Measurements from ENCODE around the gene MIEF2. TPM values are rescaled to one million over a fixed set of nuclear protein-coding genes. Genes with fewer than 3 reads are reported as not detected.
A peak's percentile ranks its signal among the peaks of the same experiment; 100 is the strongest.
"Not testable (repeated sequence)": the region's sequence is repeated elsewhere in the genome, so short reads cannot be mapped to it uniquely, and the experiment has no call there.

Gene MIEF2
- total and polyA plus RNA-seq, 10 of the 15 experiments (the other 5 are each of a cell fraction or from before 2014, with no cell fraction given) = 0.16 to 9.2 (median 4.1) TPM

DNA sequence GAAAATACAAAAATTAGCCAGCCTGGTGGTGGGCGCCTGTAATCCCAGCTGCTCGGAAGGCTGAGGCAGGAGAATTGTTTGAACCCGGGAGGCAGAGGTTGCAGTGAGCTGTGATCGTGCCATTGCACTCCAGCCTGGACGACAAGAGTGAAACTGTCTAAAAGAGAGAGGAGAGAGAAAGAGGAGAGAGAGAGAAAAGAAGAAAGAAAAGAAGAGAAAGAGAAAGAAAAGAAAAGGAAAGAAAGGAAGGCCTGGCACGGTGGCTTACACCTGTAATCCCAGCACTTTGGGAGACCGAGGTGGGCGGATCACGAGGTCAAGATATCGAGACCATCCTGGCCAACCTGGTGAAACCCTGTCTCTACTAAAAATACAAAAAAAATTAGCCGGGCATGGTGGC is 43.6 kb upstream of the MIEF2 start:
- H3K4me3 ChIP-seq; H3K79me2 ChIP-seq (ENCODE audit: control insufficient read depth, insufficient read depth, low read length); H4K20me1 ChIP-seq (ENCODE audit: control insufficient read depth, insufficient read depth); H3K27ac ChIP-seq (ENCODE audit: control insufficient read depth, insufficient read depth); H3K4me1 ChIP-seq (ENCODE audit: control insufficient read depth, insufficient read depth, low read length); H2AFZ ChIP-seq (ENCODE audit: control insufficient read depth, low read depth, low read length); FAIRE-seq; BruUV-seq (replicated peaks); H3K36me3 ChIP-seq (ENCODE audit: control insufficient read depth in 2 of 2, insufficient read depth in 2 of 2, low read length in 1 of 2); in situ Hi-C loops (cut with MboI); H3K9ac ChIP-seq (ENCODE audit: control insufficient read depth, insufficient read depth, low read length); H3K27me3 ChIP-seq (replicated peaks in 1 of 2; ENCODE audit: control insufficient read depth in 2 of 2, insufficient read depth in 2 of 2, low read length in 1 of 2); H3K4me2 ChIP-seq (ENCODE audit: control insufficient read depth, insufficient read depth); H3K9me3 ChIP-seq (replicated peaks; ENCODE audit: control insufficient read depth, insufficient read depth, low read length); DNase-seq (ENCODE audit: low read depth, low spot score); ATAC-seq: not testable (repeated sequence)
- ChIA-PET SMC1A (ENCODE audit: uncharacterized antibody, unreplicated experiment) (interaction anchor here (2.7 kb wide), 1 partner anchor 75 kb away, joined by 9 read pairs; no protein-coding TSS in a partner anchor), POLR2A (interaction anchor here (0.6 to 1.0 kb wide), 2 partner anchors 14 to 40 kb away, joined by 3 read pairs; no protein-coding TSS in a partner anchor), CTCF (interaction anchor here (0.9 to 4.1 kb wide), 8 partner anchors 11 to 347 kb away, joined by 3 to 24 read pairs (median 5); no protein-coding TSS in a partner anchor), RAD21 (ENCODE audit: unreplicated experiment) (interaction anchor here (1.7 kb wide), 1 partner anchor 76 kb away, joined by 4 read pairs; no protein-coding TSS in a partner anchor)
- intact Hi-C loops (cut with micrococcal nuclease; ENCODE audit: unreplicated experiment) = loop anchor here (2.0 kb wide), 1 partner anchor 76 kb away; no protein-coding TSS in a partner anchor
- 80% methylated on average over 10 of the region's 11 CpGs for WGBS (ENCODE audit: insufficient coverage, insufficient replicate concordance, low lambda C conversion rate, missing lambda C conversion rate)

DNA sequence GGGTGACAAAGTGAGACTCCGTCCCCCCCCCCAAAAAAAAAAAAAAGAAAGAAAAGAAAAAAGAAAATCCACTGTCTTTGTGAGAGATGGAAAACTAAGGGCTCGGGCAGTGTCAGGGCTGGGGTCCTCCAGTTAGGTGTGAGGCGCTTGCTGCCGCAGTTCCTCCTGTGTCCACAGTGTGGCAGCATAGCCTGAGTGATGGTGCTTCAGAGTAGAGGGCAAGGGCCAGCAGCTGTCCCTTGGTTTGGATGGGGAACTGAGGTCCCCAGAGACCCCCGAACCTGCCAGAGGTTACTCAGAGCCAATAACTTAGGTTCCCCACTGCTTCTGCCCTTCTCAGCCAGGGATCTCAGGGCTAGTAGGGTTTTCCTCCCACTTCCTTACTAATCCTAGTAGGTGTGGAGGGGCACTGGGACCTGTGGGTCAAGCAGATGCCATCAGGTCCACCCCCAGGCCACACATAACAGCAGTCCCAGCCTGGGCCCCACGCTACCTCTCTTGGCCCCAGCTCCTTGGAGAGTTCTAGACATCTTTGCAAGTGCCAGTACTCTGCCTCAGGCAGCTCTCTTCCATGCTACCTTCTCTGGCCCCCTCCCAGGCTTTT is 42.9 kb upstream of the MIEF2 start:
- no peak overlapping the region for H3K4me3 ChIP-seq
- peak; percentile 2 for DNase-seq (ENCODE audit: low read depth, low spot score)
- H3K36me3 ChIP-seq (ENCODE audit: control insufficient read depth in 2 of 2, insufficient read depth in 2 of 2, low read length in 1 of 2) = no peaks in the 10 kb centered on the region
- POLR2A ChIA-PET = no interaction called here
- intact Hi-C loops (cut with micrococcal nuclease; ENCODE audit: unreplicated experiment) = loop anchor here (2.0 kb wide), 1 partner anchor 77 kb away; no protein-coding TSS in a partner anchor
- RAD21 ChIA-PET (ENCODE audit: unreplicated experiment) = interaction anchor here (1.0 kb wide), 1 partner anchor 32 kb away, joined by 3 read pairs; no protein-coding TSS in a partner anchor
- no peak overlapping the region for H3K9ac ChIP-seq (ENCODE audit: control insufficient read depth, insufficient read depth, low read length)
- in situ Hi-C loops (cut with MboI) = no loop called here
- H3K9me3 ChIP-seq (replicated peaks; ENCODE audit: control insufficient read depth, insufficient read depth, low read length) = no peaks in the 10 kb centered on the region
- H3K79me2 ChIP-seq (ENCODE audit: control insufficient read depth, insufficient read depth, low read length) = no peaks in the 10 kb centered on the region
- H3K4me2 ChIP-seq (ENCODE audit: control insufficient read depth, insufficient read depth) = no peak overlapping the region
- FAIRE-seq = peak; percentile 94
- BruUV-seq (replicated peaks) = no TSS peak
- SMC1A ChIA-PET (ENCODE audit: uncharacterized antibody, unreplicated experiment) = interaction anchor here (1.0 to 2.7 kb wide), 3 partner anchors 29 to 76 kb away, joined by 3 to 9 read pairs (median 3); no protein-coding TSS in a partner anchor
- CTCF ChIA-PET = interaction anchor here (0.9 to 4.1 kb wide), 8 partner anchors 16 to 346 kb away, joined by 3 to 24 read pairs (median 5); no protein-coding TSS in a partner anchor
- no peaks in the 10 kb centered on the region for H4K20me1 ChIP-seq (ENCODE audit: control insufficient read depth, insufficient read depth)
- H3K27me3 ChIP-seq (replicated peaks in 1 of 2; ENCODE audit: control insufficient read depth in 2 of 2, insufficient read depth in 2 of 2, low read length in 1 of 2) = no peaks in the 10 kb centered on the region
- WGBS (ENCODE audit: insufficient coverage, insufficient replicate concordance, low lambda C conversion rate, missing lambda C conversion rate) = 0% methylated on average over 5 of the region's 6 CpGs
- H3K4me1 ChIP-seq (ENCODE audit: control insufficient read depth, insufficient read depth, low read length) = peaks cover 10% of the 10 kb centered on the region
- no peak overlapping the region for H3K27ac ChIP-seq (ENCODE audit: control insufficient read depth, insufficient read depth)
- ATAC-seq = peak; percentile 96
- no peak overlapping the region for H2AFZ ChIP-seq (ENCODE audit: control insufficient read depth, low read depth, low read length)
- TF ChIP-seq BHLHE40 (IDR thresholded peaks at IDR 0.05; ENCODE audit: borderline replicate concordance in 1 of 2, low read depth in 2 of 2, low read length in 1 of 2) (peak; percentile 7 to 14; a peak in 1 of 4 replicates), YY1 (IDR thresholded peaks at IDR 0.05; ENCODE audit: low read depth, low read length) (0 out of 2 replicates have a peak, but pooled peaks have one; percentile 17), TCF12 (IDR thresholded peaks at IDR 0.05; ENCODE audit: low read depth, low read length) (0 out of 2 replicates have a peak, but pooled peaks have one; percentile 35), NR2F1 (conservative IDR thresholded peaks at IDR 0.05) (peak; percentile 72), RAD21 (IDR thresholded peaks at IDR 0.05; ENCODE audit: insufficient read depth, low read depth, low read length) (peak; percentile 79), FOXM1 (IDR thresholded peaks at IDR 0.05; ENCODE audit: low read depth, low read length) (no peak)
- TF ChIP-seq, protein P1, sequence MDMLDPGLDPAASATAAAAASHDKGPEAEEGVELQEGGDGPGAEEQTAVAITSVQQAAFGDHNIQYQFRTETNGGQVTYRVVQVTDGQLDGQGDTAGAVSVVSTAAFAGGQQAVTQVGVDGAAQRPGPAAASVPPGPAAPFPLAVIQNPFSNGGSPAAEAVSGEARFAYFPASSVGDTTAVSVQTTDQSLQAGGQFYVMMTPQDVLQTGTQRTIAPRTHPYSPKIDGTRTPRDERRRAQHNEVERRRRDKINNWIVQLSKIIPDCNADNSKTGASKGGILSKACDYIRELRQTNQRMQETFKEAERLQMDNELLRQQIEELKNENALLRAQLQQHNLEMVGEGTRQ (IDR thresholded peaks at IDR 0.05; ENCODE audit: borderline replicate concordance, low read depth, low read length) = no peak
- TF ChIP-seq, protein P2, sequence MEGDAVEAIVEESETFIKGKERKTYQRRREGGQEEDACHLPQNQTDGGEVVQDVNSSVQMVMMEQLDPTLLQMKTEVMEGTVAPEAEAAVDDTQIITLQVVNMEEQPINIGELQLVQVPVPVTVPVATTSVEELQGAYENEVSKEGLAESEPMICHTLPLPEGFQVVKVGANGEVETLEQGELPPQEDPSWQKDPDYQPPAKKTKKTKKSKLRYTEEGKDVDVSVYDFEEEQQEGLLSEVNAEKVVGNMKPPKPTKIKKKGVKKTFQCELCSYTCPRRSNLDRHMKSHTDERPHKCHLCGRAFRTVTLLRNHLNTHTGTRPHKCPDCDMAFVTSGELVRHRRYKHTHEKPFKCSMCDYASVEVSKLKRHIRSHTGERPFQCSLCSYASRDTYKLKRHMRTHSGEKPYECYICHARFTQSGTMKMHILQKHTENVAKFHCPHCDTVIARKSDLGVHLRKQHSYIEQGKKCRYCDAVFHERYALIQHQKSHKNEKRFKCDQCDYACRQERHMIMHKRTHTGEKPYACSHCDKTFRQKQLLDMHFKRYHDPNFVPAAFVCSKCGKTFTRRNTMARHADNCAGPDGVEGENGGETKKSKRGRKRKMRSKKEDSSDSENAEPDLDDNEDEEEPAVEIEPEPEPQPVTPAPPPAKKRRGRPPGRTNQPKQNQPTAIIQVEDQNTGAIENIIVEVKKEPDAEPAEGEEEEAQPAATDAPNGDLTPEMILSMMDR (IDR thresholded peaks at IDR 0.05 in 2 of 3, conservative IDR thresholded peaks at IDR 0.05 in 1 of 3; ENCODE audit: control insufficient read depth in 2 of 3, extremely low read depth in 1 of 3, insufficient read depth in 1 of 3, low read depth in 3 of 3, low read length in 3 of 3) = peak; percentile 94 to 99 (median 96)

Data from GM12878 (cell line).